ENCODE results near the gene TSPAN31.

Gene TSPAN31

DNA sequence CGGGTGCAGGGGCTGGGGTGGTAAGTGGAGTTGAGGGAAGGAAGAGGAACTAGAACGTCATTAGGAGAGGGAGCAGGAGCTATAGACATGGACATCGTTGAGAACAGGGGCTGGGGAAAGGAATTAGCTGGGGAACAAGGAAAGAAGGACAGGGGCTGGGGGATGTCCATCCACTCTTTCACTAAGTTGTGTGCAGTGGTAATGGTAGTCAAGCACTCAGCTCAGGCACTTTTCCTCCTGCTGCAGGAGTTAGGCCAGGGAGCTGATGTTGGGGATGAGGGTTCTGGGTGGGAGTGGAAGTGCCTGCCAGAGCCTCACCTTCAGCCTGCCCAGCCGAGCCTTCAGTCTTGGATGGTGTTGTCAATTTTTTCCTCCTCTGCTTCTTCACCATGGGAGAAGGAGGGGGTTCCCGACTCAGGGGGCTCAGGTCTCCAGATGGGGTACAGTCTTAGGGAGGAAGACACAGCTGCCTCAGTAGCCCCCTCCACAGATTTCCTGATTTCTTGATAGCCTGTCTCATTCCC lies 15.5 kb upstream of the TSPAN31 start:
- Histone ChIP-seq H3K27me3 (ENCODE audit: control insufficient read depth, insufficient read depth, low read length, poor library complexity, severe bottlenecking) (peaks cover 99% of the 10 kb centered on the region), H3K4me3 (ENCODE audit: insufficient read depth, low read depth, low read length) (no peak overlapping the region), H3K4me1 (ENCODE audit: control insufficient read depth, insufficient read depth, low read length) (no peaks in the 10 kb centered on the region), H3K9me3 (ENCODE audit: control insufficient read depth, low read length) (no peaks in the 10 kb centered on the region), H3K36me3 (ENCODE audit: control insufficient read depth, insufficient read depth, low read length) (no peaks in the 10 kb centered on the region), H3K27ac (ENCODE audit: insufficient read depth, low read depth, low read length, poor library complexity, severe bottlenecking) (no peak overlapping the region)
- 54 to 60% methylated on average over 5 of the region's 5 CpGs for WGBS, 2 experiments

DNA sequence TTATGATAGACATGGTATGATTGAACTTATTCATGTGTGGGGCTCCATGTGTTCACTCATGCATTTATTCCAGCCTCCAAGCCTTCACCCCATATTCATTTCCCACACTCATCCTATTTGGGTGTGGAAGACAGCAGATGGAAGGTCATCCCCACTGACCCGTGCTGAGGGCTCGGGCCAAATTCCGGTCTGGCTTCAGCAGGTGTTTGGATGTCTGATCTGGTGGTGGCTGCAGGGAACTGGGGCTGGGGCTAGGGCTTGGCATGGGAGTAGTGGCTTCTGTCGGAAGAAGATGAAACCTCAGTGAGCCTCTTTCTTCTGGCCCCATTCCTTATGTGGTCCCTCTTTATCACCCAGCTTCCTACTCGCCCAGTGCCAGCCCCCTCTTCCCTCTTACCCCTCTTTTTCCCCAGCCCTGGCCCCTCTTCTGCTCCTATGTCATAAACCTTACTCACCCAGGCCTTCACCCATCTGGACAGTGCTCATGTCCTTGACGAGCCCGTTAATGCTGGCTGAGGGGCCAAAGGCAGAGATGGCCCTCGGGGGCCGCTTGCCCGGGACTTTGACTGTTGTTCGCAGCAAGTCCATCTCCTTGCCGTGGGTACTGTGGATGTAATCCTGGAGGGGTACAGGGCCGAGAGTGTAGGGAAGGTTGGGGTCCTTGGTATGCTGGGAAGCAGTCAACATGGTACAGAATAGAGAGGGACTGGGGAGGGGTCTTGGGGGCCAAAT lies 14.3 kb upstream of the TSPAN31 start:
- peaks cover 6% of the 10 kb centered on the region for H3K4me1 ChIP-seq (ENCODE audit: control insufficient read depth, insufficient read depth, low read length)

GRCh38 chr12:57731411-57732080 lies 13.3 kb upstream of the TSPAN31 start:
- Histone ChIP-seq H3K9me3 (ENCODE audit: control insufficient read depth, low read length) (no peaks in the 10 kb centered on the region), H3K27ac (ENCODE audit: insufficient read depth, low read depth, low read length, poor library complexity, severe bottlenecking) (no peak overlapping the region), H3K36me3 (ENCODE audit: control insufficient read depth, insufficient read depth, low read length) (no peaks in the 10 kb centered on the region), H3K27me3 (ENCODE audit: control insufficient read depth, insufficient read depth, low read length, poor library complexity, severe bottlenecking) (peaks cover 100% of the 10 kb centered on the region), H3K4me3 (ENCODE audit: insufficient read depth, low read depth, low read length) (no peak overlapping the region), H3K4me1 (ENCODE audit: control insufficient read depth, insufficient read depth, low read length) (peaks cover 12% of the 10 kb centered on the region)
- 83 to 85% methylated on average over 18 to 19 of the region's 19 CpGs for WGBS, 2 experiments

More for the DNA sequence above, 14.3 kb upstream of the TSPAN31 start:
- Histone ChIP-seq H3K4me3 (ENCODE audit: insufficient read depth, low read depth, low read length) (no peak overlapping the region), H3K9me3 (ENCODE audit: control insufficient read depth, low read length) (no peaks in the 10 kb centered on the region), H3K27ac (ENCODE audit: insufficient read depth, low read depth, low read length, poor library complexity, severe bottlenecking) (no peak overlapping the region), H3K36me3 (ENCODE audit: control insufficient read depth, insufficient read depth, low read length) (no peaks in the 10 kb centered on the region), H3K27me3 (ENCODE audit: control insufficient read depth, insufficient read depth, low read length, poor library complexity, severe bottlenecking) (peaks cover 100% of the 10 kb centered on the region)
- WGBS, 2 experiments = 76 to 81% methylated on average over 13 of the region's 13 CpGs

GRCh38 chr12:57732270-57732669 lies 12.6 kb upstream of the TSPAN31 start:
- Histone ChIP-seq H3K4me1 (ENCODE audit: control insufficient read depth, insufficient read depth, low read length) (peaks cover 16% of the 10 kb centered on the region), H3K27ac (ENCODE audit: insufficient read depth, low read depth, low read length, poor library complexity, severe bottlenecking) (no peak overlapping the region), H3K27me3 (ENCODE audit: control insufficient read depth, insufficient read depth, low read length, poor library complexity, severe bottlenecking) (peaks cover 100% of the 10 kb centered on the region), H3K9me3 (ENCODE audit: control insufficient read depth, low read length) (no peaks in the 10 kb centered on the region), H3K4me3 (ENCODE audit: insufficient read depth, low read depth, low read length) (no peak overlapping the region), H3K36me3 (ENCODE audit: control insufficient read depth, insufficient read depth, low read length) (no peaks in the 10 kb centered on the region)
- 67% methylated on average over 4 of the region's 4 CpGs for WGBS, 2 experiments

- Histone ChIP-seq H3K27ac (ENCODE audit: insufficient read depth, low read depth, low read length, poor library complexity, severe bottlenecking) (no peak overlapping the region), H3K4me3 (ENCODE audit: insufficient read depth, low read depth, low read length) (no peak overlapping the region), H3K4me1 (ENCODE audit: control insufficient read depth, insufficient read depth, low read length) (peaks cover 21% of the 10 kb centered on the region), H3K27me3 (ENCODE audit: control insufficient read depth, insufficient read depth, low read length, poor library complexity, severe bottlenecking) (peaks cover 100% of the 10 kb centered on the region), H3K9me3 (ENCODE audit: control insufficient read depth, low read length) (no peaks in the 10 kb centered on the region), H3K36me3 (ENCODE audit: control insufficient read depth, insufficient read depth, low read length) (no peaks in the 10 kb centered on the region)
- WGBS, 2 experiments = 80 to 85% methylated on average over 11 of the region's 11 CpGs
These were observed 11.9 kb upstream of the TSPAN31 start for GRCh38 chr12:57732726-57733593.

DNA sequence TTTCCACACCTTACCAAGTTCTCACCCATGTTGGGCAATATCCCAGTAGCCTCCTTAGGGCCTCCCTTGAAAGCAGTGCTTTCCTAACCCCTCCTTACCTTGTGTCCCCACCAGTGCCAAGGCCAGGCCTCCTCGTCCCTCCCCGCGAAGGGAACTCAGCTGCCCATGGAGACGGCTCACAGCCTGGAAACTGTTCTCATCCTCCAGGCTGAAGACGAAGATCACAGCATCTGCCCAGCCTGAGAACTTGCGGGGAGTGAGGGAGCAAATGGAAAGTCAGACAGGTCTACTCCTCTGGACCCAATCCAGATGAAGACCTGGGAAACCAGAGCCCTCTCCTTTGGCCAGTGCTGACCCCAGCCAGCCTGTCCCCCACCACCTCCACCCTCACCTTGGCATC lies 10.9 kb upstream of the TSPAN31 start:
- no peak overlapping the region for H3K4me3 ChIP-seq (ENCODE audit: insufficient read depth, low read depth, low read length)
- H3K4me1 ChIP-seq (ENCODE audit: control insufficient read depth, insufficient read depth, low read length) = peaks cover 21% of the 10 kb centered on the region
- WGBS, 2 experiments = 80 to 81% methylated on average over 6 of the region's 6 CpGs
- H3K9me3 ChIP-seq (ENCODE audit: control insufficient read depth, low read length) = no peaks in the 10 kb centered on the region
- no peak overlapping the region for H3K27ac ChIP-seq (ENCODE audit: insufficient read depth, low read depth, low read length, poor library complexity, severe bottlenecking)
- no peaks in the 10 kb centered on the region for H3K36me3 ChIP-seq (ENCODE audit: control insufficient read depth, insufficient read depth, low read length)
- peaks cover 100% of the 10 kb centered on the region for H3K27me3 ChIP-seq (ENCODE audit: control insufficient read depth, insufficient read depth, low read length, poor library complexity, severe bottlenecking)

DNA sequence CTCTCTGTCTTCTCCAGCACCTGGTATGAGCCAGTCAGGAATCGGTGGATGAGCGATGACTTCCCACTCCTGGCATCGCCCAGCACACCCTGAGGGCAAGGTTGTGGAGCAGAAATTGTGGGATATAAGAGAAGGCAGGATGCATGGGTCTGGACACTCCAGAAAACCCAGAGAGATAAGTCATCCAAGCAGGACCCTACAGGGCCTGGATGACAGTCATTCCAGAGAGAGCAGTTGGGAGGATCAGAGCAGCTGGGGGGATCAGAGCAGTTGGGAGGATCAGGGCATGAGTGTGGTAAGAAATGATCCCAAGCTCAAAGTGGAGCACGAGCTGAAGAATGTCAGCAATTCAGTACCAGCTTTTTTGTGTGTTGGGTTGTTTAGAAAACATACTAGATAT lies 10.2 kb upstream of the TSPAN31 start:
- Histone ChIP-seq H3K27me3 (ENCODE audit: control insufficient read depth, insufficient read depth, low read length, poor library complexity, severe bottlenecking) (peaks cover 100% of the 10 kb centered on the region), H3K27ac (ENCODE audit: insufficient read depth, low read depth, low read length, poor library complexity, severe bottlenecking) (no peak overlapping the region), H3K36me3 (ENCODE audit: control insufficient read depth, insufficient read depth, low read length) (no peaks in the 10 kb centered on the region), H3K9me3 (ENCODE audit: control insufficient read depth, low read length) (no peaks in the 10 kb centered on the region), H3K4me3 (ENCODE audit: insufficient read depth, low read depth, low read length) (no peak overlapping the region), H3K4me1 (ENCODE audit: control insufficient read depth, insufficient read depth, low read length) (peaks cover 25% of the 10 kb centered on the region)
- WGBS, 2 experiments = 83% methylated on average over 4 of the region's 4 CpGs

GRCh38 chr12:57735198-57735855 lies 9.5 kb upstream of the TSPAN31 start:
- Histone ChIP-seq H3K27ac (ENCODE audit: insufficient read depth, low read depth, low read length, poor library complexity, severe bottlenecking) (no peak overlapping the region), H3K27me3 (ENCODE audit: control insufficient read depth, insufficient read depth, low read length, poor library complexity, severe bottlenecking) (peaks cover 100% of the 10 kb centered on the region), H3K36me3 (ENCODE audit: control insufficient read depth, insufficient read depth, low read length) (no peaks in the 10 kb centered on the region), H3K9me3 (ENCODE audit: control insufficient read depth, low read length) (no peaks in the 10 kb centered on the region), H3K4me3 (ENCODE audit: insufficient read depth, low read depth, low read length) (no peak overlapping the region), H3K4me1 (ENCODE audit: control insufficient read depth, insufficient read depth, low read length) (peaks cover 30% of the 10 kb centered on the region)
- WGBS, 2 experiments = 17 to 19% methylated on average over 8 of the region's 8 CpGs

- WGBS, 2 experiments = 1% methylated on average over 47 to 49 of the region's 49 CpGs
- no peaks in the 10 kb centered on the region for H3K36me3 ChIP-seq (ENCODE audit: control insufficient read depth, insufficient read depth, low read length)
- no peak overlapping the region for H3K27ac ChIP-seq (ENCODE audit: insufficient read depth, low read depth, low read length, poor library complexity, severe bottlenecking)
- H3K9me3 ChIP-seq (ENCODE audit: control insufficient read depth, low read length) = no peaks in the 10 kb centered on the region
- peaks cover 100% of the 10 kb centered on the region for H3K27me3 ChIP-seq (ENCODE audit: control insufficient read depth, insufficient read depth, low read length, poor library complexity, severe bottlenecking)
- peak overlapping the region; percentile 16 for H3K4me3 ChIP-seq (ENCODE audit: insufficient read depth, low read depth, low read length)
- peaks cover 30% of the 10 kb centered on the region for H3K4me1 ChIP-seq (ENCODE audit: control insufficient read depth, insufficient read depth, low read length)
These were observed 8.7 kb upstream of the TSPAN31 start for GRCh38 chr12:57735952-57736740.
